ENCODE results near the gene BPIFB3. TPM values are rescaled to one million over a fixed set of nuclear protein-coding genes. Genes with fewer than 3 reads are reported as not detected.
"Not testable (repeated sequence)": the region's sequence is repeated elsewhere in the genome, so short reads cannot be mapped to it uniquely, and the experiment has no call there.

BPIFB3 gene
- total RNA-seq, 2 donors from 2014 or later = not detected

- H3K9me3 ChIP-seq = no peaks in the 10 kb centered on the region
- H3K27ac ChIP-seq = no peak overlapping the region
- H3K36me3 ChIP-seq = no peaks in the 10 kb centered on the region
- TF ChIP-seq CTCF (IDR thresholded peaks at IDR 0.05) = no peak
- H3K27me3 ChIP-seq = no peaks in the 10 kb centered on the region
- H3K4me3 ChIP-seq = no peak overlapping the region
- no peak for DNase-seq (ENCODE audit: low spot score)
- no peaks in the 10 kb centered on the region for H3K4me1 ChIP-seq
These were observed 41.5 kb downstream of the BPIFB3 start for GRCh38 chr20:33095249-33095648.

DNA sequence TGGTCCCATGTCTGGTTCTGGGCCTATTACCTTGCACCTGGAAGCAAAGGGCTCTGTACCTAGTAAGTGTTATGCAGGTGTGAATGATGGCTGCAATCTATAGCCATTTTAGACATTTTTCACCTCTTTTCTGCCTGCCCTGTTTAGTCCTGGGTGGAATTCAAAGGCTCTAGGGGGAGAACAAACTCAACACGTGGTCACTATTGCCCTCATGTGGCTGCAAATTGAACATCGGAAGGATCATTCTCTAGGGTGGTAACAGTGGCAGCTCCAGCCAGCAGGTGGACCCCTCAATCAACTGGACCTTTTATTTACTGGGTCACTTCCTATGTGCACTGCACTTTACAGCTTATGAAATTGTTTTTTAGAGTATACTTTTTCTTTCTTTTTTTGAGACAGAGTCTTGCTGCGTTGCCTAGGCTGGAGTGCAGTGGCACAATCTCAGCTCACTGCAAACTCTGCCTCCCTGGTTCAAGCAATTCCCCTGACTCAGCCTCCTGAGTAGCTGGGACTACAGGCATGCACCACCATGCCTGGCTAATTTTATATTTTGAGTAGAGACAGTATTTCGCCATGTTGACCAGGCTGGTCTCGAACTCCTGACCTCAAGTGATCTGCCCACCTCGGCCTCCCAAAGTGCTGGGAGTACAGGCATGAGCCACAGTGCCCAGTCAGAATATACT lies 42.3 kb downstream of the BPIFB3 start:
- DNase-seq (ENCODE audit: low spot score); H3K4me1 ChIP-seq; H3K27ac ChIP-seq; H3K36me3 ChIP-seq; H3K9me3 ChIP-seq; H3K27me3 ChIP-seq; H3K4me3 ChIP-seq: not testable (repeated sequence)
- peak; percentile 33 to 72 for TF ChIP-seq CTCF (IDR thresholded peaks at IDR 0.05)

GRCh38 chr20:33097001-33097400 lies 43.3 kb downstream of the BPIFB3 start:
- Histone ChIP-seq H3K4me3 (no peak overlapping the region), H3K9me3 (no peaks in the 10 kb centered on the region), H3K27me3 (no peaks in the 10 kb centered on the region), H3K27ac (no peak overlapping the region), H3K36me3 (no peaks in the 10 kb centered on the region), H3K4me1 (no peaks in the 10 kb centered on the region)
- DNase-seq (ENCODE audit: low spot score) = no peak
- TF ChIP-seq CTCF (IDR thresholded peaks at IDR 0.05) = no peak

DNA sequence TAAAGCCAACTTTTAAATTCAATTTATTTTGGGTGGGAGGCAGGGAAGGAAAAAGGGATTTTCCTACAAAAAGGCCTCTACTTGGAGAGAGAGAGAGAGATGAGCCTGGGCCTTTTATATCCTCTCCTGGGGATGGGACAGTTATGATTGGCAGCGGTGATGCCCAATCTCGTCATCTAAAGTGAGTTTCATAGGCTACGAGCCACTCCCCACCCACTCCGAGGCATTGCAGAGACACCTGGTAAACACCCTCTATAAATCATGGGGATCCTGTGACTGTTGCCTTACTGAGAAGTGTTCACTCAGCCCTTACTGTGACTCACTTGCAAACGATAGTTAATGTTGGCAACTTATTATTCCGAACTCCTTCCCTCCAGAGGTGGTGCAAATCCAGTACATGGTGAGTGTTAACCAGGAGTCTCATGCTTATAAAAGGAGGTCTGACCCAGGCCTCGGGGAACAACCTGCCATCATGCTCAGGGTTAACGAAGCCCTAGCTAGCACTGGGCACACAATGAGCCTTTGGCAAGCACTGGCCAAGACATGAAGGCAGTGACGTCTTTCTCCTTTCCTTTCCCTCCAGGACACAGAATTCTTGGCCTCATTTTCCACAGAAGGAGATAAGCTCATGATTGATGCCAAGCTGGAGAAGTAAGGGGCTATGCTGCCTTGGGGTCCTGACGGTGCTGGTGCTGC lies 46.3 kb downstream of the BPIFB3 start:
- DNase-seq (ENCODE audit: low spot score) = peak; percentile 62
- no peak overlapping the region for H3K4me3 ChIP-seq
- no peaks in the 10 kb centered on the region for H3K9me3 ChIP-seq
- no peaks in the 10 kb centered on the region for H3K27me3 ChIP-seq
- TF ChIP-seq CTCF (IDR thresholded peaks at IDR 0.05) = no peak
- no peaks in the 10 kb centered on the region for H3K36me3 ChIP-seq
- no peaks in the 10 kb centered on the region for H3K4me1 ChIP-seq
- no peak overlapping the region for H3K27ac ChIP-seq

DNA sequence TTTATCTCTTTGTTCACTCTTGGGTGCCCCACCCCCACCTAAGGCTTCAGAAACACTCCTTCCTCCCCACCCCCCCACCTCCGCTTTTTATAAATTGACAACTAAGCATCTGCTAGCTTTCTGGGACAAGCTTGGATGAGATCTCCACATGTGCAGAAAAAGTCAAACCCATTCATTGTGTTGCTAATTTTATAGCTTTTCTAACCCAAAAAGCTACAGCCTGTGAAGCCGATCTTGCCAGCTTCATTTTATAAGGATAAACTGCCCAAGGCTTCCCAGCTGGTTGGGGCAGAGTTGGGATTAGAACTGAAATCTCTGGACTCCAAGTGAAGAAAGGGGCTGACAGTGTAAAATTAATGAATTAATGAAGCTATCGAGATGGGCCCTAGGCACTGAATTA lies 49.9 kb downstream of the BPIFB3 start:
- no peak overlapping the region for H3K4me3 ChIP-seq
- H3K27me3 ChIP-seq = no peaks in the 10 kb centered on the region
- no peaks in the 10 kb centered on the region for H3K9me3 ChIP-seq
- no peak for TF ChIP-seq CTCF (IDR thresholded peaks at IDR 0.05)
- H3K4me1 ChIP-seq = no peaks in the 10 kb centered on the region
- H3K36me3 ChIP-seq = no peaks in the 10 kb centered on the region
- no peak overlapping the region for H3K27ac ChIP-seq
- DNase-seq (ENCODE audit: low spot score) = no peak
